Retinal pigment epithelial cell (primary cell): ENCODE data around the gene FSTL4.

Experiments used
- DNase-seq: peaks from one replicate; pipeline ENCODE4 v3.0.0-alpha.2; 2010; ENCODE audit warnings: low read depth
- H3K4me3 ChIP-seq: 2 replicates; pipeline ENCODE4 v1.5.1; 2011; ENCODE audit warnings: mild to moderate bottlenecking, low read length, control low read depth, moderate library complexity
- CTCF ChIP-seq: conservative IDR thresholded peaks from 2 replicates; pipeline ENCODE4 v1.5.1; 2011; ENCODE audit warnings: low read depth, low read length, control low read depth, inconsistent platforms

FSTL4 gene

GRCh38 chr5:133291524-133291923 is 320.8 kb downstream of the FSTL4 start:
- no peak for TF ChIP-seq CTCF
- no peak for DNase-seq
- no peak overlapping the region for H3K4me3 ChIP-seq

GRCh38 chr5:133290669-133291240 is 321.6 kb downstream of the FSTL4 start:
- no peak overlapping the region for H3K4me3 ChIP-seq
- DNase-seq: no peak
- TF ChIP-seq CTCF: no peak

- TF ChIP-seq CTCF: no peak
- no peak for DNase-seq
- no peak overlapping the region for H3K4me3 ChIP-seq
Observed at GRCh38 chr5:133289686-133290367, 322.5 kb downstream of the FSTL4 start.

GRCh38 chr5:133287500-133287899 is 324.8 kb downstream of the FSTL4 start:
- no peak for DNase-seq
- TF ChIP-seq CTCF: peak; percentile 64
- no peak overlapping the region for H3K4me3 ChIP-seq

GRCh38 chr5:133286483-133286882 is 325.9 kb downstream of the FSTL4 start:
- H3K4me3 ChIP-seq: no peak overlapping the region
- DNase-seq: no peak
- no peak for TF ChIP-seq CTCF

GRCh38 chr5:133285583-133286021 is 326.7 kb downstream of the FSTL4 start:
- no peak for DNase-seq
- TF ChIP-seq CTCF: no peak
- no peak overlapping the region for H3K4me3 ChIP-seq

- no peak for DNase-seq
- no peak overlapping the region for H3K4me3 ChIP-seq
- no peak for TF ChIP-seq CTCF
Observed at GRCh38 chr5:133284306-133284705, 328.0 kb downstream of the FSTL4 start.
